T-helper 2 cell treated with Interferon-gamma antibody and Interleukin-4, amounts not matched to agents 100 ng/mL and 5 ng/mL, for 36 hours (primary cell): ENCODE results near the gene HFM1. TPM values are rescaled to one million over a fixed set of nuclear protein-coding genes. Genes with fewer than 3 reads are reported as not detected.

Source experiments
- intact Hi-C: fragments of 100-400 bp; cut with micrococcal nuclease; formaldehyde crosslinking; loops from one replicate; pipeline ENCODE4 v1.15.1; 2023
- total RNA-seq: library from RNA; stranded (reverse); gene quantifications from 2 replicates; pipeline ENCODE4 v1.2.3, GENCODE V29; 2022

HFM1 gene
- total RNA-seq, 1 donor from 2014 or later = not detected

GRCh38 chr1:91273875-91274274 lies 130.8 kb downstream of the HFM1 start:
- intact Hi-C loops = no loop called here

GRCh38 chr1:91261655-91262054 lies 143.0 kb downstream of the HFM1 start:
- intact Hi-C loops = loop anchor here (10.0 kb wide), 1 partner anchor 97 kb away; no protein-coding TSS in a partner anchor

GRCh38 chr1:91245435-91245834 lies 159.2 kb downstream of the HFM1 start:
- intact Hi-C loops = no loop called here

- intact Hi-C loops = no loop called here
Observed at GRCh38 chr1:91244737-91245136, 159.9 kb downstream of the HFM1 start.

- intact Hi-C loops = no loop called here
Observed at GRCh38 chr1:91243171-91243570, 161.5 kb downstream of the HFM1 start.

- intact Hi-C loops = no loop called here
Observed at GRCh38 chr1:91234181-91234580, 170.5 kb downstream of the HFM1 start.

GRCh38 chr1:91226741-91227140 lies 177.9 kb downstream of the HFM1 start:
- intact Hi-C loops = no loop called here

- intact Hi-C loops = no loop called here
Observed at GRCh38 chr1:91224878-91225277, 179.8 kb downstream of the HFM1 start.

GRCh38 chr1:91221017-91221416 lies 183.6 kb downstream of the HFM1 start:
- intact Hi-C loops = no loop called here

- intact Hi-C loops = no loop called here
Observed at GRCh38 chr1:91217911-91218310, 186.7 kb downstream of the HFM1 start.

Other genes starting within 250 kb of the HFM1 start
- gene CDC7, start 96.0 kb upstream of the HFM1 start, total RNA-seq = 25.1 and 30.4 TPM in 2 replicates